Astrocyte of the cerebellum (primary cell): ENCODE measurements around the gene PHYHD1.

ENCODE experiments used
- DNase-seq: peaks from one replicate; pipeline ENCODE4 v3.0.0-alpha.2; 2011; ENCODE audit warnings: low read depth
- H3K4me3 ChIP-seq: 2 replicates; pipeline ENCODE4 v1.5.1; 2011; ENCODE audit warnings: mild to moderate bottlenecking, low read depth, low read length, moderate library complexity
- in situ Hi-C: cut with HindIII; loops from 2 replicates; pipeline ENCODE4 v1.10.0; 2017; ENCODE audit warnings: low sequenced_read_pairs
- TF ChIP-seq, protein P1 (sequence below): IDR thresholded peaks from 2 replicates; pipeline ENCODE4 v1.5.1; 2012; ENCODE audit warnings: low read length, low read depth, moderate library complexity, mild to moderate bottlenecking; ENCODE audit errors: missing control alignments

The PHYHD1 gene

DNA sequence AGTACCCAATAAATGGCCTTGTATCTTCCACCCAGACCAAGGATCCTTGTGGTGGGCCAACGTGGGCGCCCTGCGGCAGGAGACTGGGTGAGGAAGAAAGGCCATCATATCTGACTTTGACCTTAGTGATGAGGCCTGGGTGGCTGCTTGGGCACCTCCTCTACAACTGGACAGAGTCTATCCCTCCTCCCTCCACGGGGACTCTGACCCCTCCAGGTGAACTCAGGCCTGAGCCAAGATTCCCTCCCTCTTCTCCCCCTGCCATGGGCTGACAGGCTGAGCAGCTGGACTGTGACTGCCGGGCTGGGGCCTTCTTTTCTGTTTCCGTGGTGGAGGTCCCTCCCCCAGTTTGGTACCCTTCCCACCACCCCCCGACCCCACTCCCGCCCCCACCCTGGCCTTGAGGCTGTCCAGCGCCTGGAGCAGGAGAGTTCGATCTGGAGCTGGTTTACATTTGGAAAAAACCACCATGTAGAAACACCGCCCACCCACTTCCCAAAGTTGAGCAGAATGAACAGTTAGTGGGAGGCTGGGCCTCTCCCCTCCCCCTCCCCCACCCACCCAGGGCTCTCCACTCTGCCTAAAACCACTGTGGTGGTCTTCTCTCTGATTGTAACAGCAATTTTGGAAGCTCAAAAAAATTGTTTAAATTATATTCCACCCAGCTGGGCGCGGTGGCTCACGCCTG is 1.2 kb upstream of the PHYHD1 start:
- in situ Hi-C loops: no loop called here
- DNase-seq: no peak
- H3K4me3 ChIP-seq: no peak overlapping the region
- TF ChIP-seq, protein P1, sequence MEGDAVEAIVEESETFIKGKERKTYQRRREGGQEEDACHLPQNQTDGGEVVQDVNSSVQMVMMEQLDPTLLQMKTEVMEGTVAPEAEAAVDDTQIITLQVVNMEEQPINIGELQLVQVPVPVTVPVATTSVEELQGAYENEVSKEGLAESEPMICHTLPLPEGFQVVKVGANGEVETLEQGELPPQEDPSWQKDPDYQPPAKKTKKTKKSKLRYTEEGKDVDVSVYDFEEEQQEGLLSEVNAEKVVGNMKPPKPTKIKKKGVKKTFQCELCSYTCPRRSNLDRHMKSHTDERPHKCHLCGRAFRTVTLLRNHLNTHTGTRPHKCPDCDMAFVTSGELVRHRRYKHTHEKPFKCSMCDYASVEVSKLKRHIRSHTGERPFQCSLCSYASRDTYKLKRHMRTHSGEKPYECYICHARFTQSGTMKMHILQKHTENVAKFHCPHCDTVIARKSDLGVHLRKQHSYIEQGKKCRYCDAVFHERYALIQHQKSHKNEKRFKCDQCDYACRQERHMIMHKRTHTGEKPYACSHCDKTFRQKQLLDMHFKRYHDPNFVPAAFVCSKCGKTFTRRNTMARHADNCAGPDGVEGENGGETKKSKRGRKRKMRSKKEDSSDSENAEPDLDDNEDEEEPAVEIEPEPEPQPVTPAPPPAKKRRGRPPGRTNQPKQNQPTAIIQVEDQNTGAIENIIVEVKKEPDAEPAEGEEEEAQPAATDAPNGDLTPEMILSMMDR: no peak

DNA sequence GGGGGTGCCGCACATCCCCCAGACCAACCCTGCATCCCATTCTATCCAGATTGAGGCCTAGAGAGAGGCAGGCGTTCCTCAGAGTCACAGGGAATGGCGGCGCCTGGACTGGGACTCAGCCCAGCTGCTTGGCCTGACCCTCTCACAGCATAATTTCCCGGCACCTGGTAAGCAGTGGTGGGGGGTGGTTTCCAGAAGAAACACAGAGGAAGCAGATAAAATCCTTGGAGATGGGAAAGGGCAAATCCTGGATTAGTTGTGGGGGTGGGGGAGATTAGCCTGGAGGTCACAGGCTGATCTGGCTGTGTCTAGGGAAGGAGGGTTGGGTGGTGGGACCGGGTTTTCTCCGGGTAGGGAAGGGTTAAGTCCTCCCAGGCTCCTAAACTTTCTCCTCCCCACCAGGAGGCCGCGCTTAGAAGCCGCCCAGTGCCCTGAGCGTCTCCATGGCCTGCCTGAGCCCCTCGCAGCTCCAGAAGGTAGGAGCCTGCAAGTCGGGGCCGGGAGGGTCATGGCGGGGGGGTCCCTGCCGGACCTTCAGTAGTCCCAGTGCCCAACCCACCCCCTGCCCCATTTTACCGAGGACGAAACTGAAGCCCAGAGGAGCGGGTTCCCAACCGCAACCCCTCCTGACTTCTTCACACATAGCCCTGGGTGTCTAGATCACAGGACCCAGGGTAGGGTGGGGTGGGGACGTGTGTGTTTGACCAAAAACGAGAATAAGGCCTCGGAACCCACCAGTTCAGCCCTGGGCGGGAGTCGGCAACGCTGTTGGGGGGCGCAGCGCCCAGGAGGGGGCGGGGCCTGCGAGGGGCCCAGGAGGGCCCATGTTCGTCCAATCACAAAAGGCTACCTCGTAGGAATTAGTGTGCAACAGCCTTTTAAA is 1.3 kb downstream of the PHYHD1 start:
- peak overlapping the region; percentile 28 for H3K4me3 ChIP-seq
- in situ Hi-C loops: no loop called here
- DNase-seq: no peak
- TF ChIP-seq, protein P1: no peak

DNA sequence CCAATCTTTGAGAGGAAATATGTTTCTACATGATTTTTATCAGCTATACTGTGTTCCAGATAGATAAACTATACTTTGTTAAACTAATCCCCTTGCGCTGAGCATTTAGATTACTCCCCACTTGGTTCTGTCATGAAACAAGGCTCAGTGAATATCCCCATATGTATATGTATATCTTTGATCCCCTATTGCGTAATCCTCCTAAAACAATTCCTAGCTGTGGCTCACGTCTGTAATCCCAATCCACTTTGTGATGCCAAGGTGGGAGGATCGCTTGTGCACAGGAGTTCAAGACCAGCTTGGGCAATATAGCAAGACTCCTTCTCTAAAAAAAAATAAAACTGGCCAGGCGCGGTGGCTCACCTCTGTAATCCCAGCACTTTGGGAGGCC is 2.7 kb downstream of the PHYHD1 start:
- TF ChIP-seq, protein P1: no peak
- no peak overlapping the region for H3K4me3 ChIP-seq

DNA sequence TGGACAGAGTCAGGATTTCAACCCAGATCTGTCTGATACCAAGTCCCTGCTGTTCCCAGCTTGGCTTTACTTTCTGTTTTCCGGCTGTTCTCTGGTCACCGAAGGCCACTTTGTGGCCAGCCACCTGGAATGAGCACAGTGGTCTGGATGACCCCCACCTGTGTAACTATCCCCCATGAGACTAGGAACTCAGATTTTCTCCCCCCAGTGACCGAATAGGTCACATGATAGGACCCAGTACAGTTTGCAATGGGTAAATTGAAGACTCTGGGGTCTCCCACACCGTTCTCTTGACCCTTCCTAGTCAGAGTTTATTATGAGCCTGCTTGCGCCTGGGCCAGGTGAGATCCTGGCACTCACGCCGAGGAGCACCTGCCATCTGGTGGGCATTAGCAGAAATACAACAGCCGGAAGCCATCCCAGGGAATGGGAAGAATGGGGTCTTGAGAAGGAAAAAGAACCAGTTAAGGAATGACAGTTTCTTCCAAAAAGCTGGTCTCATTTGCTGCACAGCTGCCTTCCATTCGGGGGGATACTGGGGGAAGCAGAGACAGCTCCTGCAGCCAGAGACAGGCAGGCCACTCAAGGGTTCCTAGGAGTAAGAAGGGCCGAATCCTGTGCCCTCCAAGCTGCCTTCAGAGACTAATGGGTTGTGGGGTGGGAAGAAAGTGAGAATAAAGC is 7.1 kb downstream of the PHYHD1 start:
- TF ChIP-seq, protein P1: peak; percentile 87
- in situ Hi-C loops: no loop called here
- no peak overlapping the region for H3K4me3 ChIP-seq
- DNase-seq: peak; percentile 22

More for the DNA sequence above, 2.7 kb downstream of the PHYHD1 start:
- in situ Hi-C loops: no loop called here
- DNase-seq: no peak

DNA sequence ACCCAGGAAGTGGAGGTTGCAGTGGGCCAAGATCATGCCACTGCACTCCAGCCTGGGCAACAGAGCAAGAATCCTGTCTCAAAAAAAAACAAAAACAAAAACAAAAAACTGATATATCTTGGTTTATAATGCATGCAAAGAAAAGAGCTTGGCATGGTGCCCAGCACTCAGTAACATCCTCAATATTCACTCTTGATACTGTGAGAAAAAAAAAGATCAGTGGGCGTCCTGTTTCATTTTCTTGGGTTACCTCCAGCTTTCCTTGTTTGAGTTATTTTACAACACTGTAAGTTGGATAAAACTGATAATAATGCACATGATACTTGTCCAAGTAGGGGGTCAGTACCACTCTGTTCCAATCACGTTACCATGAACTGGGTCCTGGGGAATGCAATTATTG is 7.8 kb downstream of the PHYHD1 start:
- TF ChIP-seq, protein P1: no peak
- H3K4me3 ChIP-seq: no peak overlapping the region
- DNase-seq: no peak
- in situ Hi-C loops: no loop called here

DNA sequence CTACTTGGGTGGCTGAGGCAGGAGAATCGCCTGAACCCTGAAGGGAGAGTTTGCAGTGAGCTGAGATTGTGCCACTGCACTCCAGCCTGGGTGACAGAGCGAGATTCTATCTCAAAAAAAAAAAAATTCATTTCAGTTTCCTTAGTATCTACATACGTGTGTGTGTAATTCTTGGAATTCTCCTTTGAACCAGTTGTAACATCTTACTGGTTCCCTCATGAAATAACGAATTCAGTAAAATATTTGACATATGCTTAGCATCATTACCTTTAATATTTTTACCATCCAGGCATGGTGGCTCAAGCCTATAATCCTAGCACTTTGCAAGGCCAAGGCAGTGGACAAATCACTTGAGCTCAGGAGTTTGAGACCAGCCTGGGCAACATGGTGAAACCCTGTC is 8.8 kb downstream of the PHYHD1 start:
- in situ Hi-C loops: no loop called here
- DNase-seq: no peak
- TF ChIP-seq, protein P1: no peak
- H3K4me3 ChIP-seq: no peak overlapping the region
